ENCODE results near the gene DENND5A.

DNA sequence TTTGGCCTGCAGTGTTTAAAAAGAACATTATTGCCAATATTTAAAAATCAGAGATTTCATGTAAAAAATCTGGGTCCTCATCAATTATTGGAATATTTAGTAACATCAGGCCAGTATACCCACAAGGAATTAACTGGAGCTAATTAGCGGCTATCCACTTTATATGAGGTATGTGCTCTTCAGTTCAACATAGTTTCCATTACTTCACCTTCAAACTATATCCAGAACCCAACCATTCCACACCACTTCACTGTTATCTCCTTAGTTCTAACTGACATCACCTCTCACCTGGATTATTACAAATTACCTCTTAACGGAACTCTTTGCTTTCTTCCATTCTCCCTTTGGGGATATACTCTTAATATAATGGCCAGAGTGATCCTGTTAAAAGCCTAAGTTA lies 64.7 kb downstream of the DENND5A start:
- TF ChIP-seq ZNF354B (CRISPR knock-in tag; IDR thresholded peaks at IDR 0.05) (no peak), CTCF (IDR thresholded peaks at IDR 0.05 in 2 of 3, conservative IDR thresholded peaks at IDR 0.05 in 1 of 3; ENCODE audit: insufficient read depth in 2 of 3, low read depth in 1 of 3, low read length in 3 of 3) (no peak), REST (IDR thresholded peaks at IDR 0.05; ENCODE audit: borderline replicate concordance) (no peak), REST (CRISPR knock-in tag; IDR thresholded peaks at IDR 0.05; ENCODE audit: low read depth) (no peak), ZNF140 (CRISPR knock-in tag; IDR thresholded peaks at IDR 0.05) (no peak)
